SK-N-MC (cell line): Measurements from ENCODE around the gene ALDH3B2.
"Not testable (repeated sequence)": the region's sequence is repeated elsewhere in the genome, so short reads cannot be mapped to it uniquely, and the experiment has no call there.

Experiments
- EZH2 ChIP-seq: fragments of 200-600 bp; sonication (generic); IDR thresholded peaks from one replicate; pipeline ENCODE4 v1.6.1; 2017; ENCODE audit warnings: antibody characterized with exemption
- POLR2AphosphoS5 ChIP-seq: IDR thresholded peaks from 2 replicates; pipeline ENCODE4 v1.6.1; 2012; ENCODE audit warnings: mild to moderate bottlenecking, low read depth, low read length, borderline replicate concordance

DNA sequence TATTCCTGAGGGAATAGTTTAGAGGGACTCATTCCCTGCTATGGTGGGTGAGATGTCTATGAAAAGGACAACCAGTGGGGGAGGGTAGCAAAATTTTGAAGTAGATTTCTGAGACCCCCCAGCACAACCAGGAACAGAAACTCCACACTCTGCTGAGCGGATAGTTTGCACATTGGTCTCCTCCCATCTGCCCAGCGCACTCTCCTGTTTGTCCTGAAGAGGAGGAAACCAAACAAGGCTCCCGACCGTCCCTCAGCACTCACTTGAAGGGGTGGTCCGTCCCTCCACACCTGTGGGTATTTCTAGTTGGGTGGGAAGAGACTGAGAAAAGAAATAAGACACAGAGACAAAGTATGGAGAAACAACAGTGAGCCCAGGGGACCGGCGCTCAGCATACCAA is 41.8 kb upstream of the ALDH3B2 start:
- not testable (repeated sequence) for TF ChIP-seq EZH2, POLR2AphosphoS5
